ENCODE results near the gene GOLGB1.

Gene GOLGB1

DNA sequence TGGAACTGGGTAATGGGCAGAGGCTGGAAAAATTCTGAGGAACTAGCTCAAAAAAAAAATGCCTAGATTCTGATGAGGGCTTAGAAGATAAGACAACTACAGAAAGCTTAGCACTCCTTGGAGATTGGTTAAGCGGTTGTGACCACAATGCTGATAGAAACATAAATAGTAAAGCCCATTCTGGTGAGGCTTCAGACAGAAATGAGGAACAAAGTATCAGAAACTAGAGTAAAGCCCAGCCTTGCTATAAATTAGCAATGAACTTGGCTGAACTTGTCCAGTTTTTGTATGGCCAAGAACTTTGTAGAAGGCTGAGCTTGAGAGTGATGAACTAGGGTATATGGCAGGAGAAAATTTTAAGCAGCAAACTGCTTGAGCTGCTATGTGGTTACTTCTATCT lies 25.4 kb downstream of the GOLGB1 start:
- ATAC-seq, result no peak
- TF ChIP-seq ISL1 (CRISPR knock-in tag; IDR thresholded peaks at IDR 0.05) (no peak), ZNF70 (CRISPR knock-in tag; IDR thresholded peaks at IDR 0.05) (no peak), ZNF8 (CRISPR knock-in tag; IDR thresholded peaks at IDR 0.05) (no peak), ZFP30 (CRISPR knock-in tag; IDR thresholded peaks at IDR 0.05) (no peak), ZC3H10 (CRISPR knock-in tag; IDR thresholded peaks at IDR 0.05) (no peak), OSR1 (CRISPR knock-in tag; IDR thresholded peaks at IDR 0.05) (no peak), ARNTL (CRISPR knock-in tag; IDR thresholded peaks at IDR 0.05; ENCODE audit: borderline replicate concordance, low read depth) (no peak), PPARA (CRISPR knock-in tag; IDR thresholded peaks at IDR 0.05; ENCODE audit: borderline replicate concordance) (no peak), ZFP3 (CRISPR knock-in tag; IDR thresholded peaks at IDR 0.05) (no peak), GLIS3 (CRISPR knock-in tag; IDR thresholded peaks at IDR 0.05) (no peak), RARB (CRISPR knock-in tag; IDR thresholded peaks at IDR 0.05) (no peak), SNAI2 (CRISPR knock-in tag; IDR thresholded peaks at IDR 0.05) (no peak), BACH2 (CRISPR knock-in tag; IDR thresholded peaks at IDR 0.05; ENCODE audit: borderline replicate concordance) (no peak), ESRRG (CRISPR knock-in tag; IDR thresholded peaks at IDR 0.05) (no peak), ZNF565 (CRISPR knock-in tag; conservative IDR thresholded peaks at IDR 0.05; ENCODE audit: low read depth) (no peak)
- TF ChIP-seq, protein P1, sequence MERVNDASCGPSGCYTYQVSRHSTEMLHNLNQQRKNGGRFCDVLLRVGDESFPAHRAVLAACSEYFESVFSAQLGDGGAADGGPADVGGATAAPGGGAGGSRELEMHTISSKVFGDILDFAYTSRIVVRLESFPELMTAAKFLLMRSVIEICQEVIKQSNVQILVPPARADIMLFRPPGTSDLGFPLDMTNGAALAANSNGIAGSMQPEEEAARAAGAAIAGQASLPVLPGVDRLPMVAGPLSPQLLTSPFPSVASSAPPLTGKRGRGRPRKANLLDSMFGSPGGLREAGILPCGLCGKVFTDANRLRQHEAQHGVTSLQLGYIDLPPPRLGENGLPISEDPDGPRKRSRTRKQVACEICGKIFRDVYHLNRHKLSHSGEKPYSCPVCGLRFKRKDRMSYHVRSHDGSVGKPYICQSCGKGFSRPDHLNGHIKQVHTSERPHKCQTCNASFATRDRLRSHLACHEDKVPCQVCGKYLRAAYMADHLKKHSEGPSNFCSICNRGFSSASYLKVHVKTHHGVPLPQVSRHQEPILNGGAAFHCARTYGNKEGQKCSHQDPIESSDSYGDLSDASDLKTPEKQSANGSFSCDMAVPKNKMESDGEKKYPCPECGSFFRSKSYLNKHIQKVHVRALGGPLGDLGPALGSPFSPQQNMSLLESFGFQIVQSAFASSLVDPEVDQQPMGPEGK (CRISPR knock-in tag; IDR thresholded peaks at IDR 0.05; ENCODE audit: borderline replicate concordance), result no peak
- TF ChIP-seq, protein P2, sequence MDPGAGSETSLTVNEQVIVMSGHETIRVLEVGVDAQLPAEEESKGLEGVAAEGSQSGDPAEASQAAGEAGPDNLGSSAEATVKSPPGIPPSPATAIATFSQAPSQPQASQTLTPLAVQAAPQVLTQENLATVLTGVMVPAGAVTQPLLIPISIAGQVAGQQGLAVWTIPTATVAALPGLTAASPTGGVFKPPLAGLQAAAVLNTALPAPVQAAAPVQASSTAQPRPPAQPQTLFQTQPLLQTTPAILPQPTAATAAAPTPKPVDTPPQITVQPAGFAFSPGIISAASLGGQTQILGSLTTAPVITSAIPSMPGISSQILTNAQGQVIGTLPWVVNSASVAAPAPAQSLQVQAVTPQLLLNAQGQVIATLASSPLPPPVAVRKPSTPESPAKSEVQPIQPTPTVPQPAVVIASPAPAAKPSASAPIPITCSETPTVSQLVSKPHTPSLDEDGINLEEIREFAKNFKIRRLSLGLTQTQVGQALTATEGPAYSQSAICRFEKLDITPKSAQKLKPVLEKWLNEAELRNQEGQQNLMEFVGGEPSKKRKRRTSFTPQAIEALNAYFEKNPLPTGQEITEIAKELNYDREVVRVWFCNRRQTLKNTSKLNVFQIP (CRISPR knock-in tag; IDR thresholded peaks at IDR 0.05; ENCODE audit: borderline replicate concordance, low read depth), result no peak
- TF ChIP-seq, protein P3, sequence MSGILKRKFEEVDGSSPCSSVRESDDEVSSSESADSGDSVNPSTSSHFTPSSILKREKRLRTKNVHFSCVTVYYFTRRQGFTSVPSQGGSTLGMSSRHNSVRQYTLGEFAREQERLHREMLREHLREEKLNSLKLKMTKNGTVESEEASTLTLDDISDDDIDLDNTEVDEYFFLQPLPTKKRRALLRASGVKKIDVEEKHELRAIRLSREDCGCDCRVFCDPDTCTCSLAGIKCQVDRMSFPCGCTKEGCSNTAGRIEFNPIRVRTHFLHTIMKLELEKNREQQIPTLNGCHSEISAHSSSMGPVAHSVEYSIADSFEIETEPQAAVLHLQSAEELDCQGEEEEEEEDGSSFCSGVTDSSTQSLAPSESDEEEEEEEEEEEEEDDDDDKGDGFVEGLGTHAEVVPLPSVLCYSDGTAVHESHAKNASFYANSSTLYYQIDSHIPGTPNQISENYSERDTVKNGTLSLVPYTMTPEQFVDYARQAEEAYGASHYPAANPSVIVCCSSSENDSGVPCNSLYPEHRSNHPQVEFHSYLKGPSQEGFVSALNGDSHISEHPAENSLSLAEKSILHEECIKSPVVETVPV (CRISPR knock-in tag; IDR thresholded peaks at IDR 0.05), result no peak
- TF ChIP-seq, protein P4, sequence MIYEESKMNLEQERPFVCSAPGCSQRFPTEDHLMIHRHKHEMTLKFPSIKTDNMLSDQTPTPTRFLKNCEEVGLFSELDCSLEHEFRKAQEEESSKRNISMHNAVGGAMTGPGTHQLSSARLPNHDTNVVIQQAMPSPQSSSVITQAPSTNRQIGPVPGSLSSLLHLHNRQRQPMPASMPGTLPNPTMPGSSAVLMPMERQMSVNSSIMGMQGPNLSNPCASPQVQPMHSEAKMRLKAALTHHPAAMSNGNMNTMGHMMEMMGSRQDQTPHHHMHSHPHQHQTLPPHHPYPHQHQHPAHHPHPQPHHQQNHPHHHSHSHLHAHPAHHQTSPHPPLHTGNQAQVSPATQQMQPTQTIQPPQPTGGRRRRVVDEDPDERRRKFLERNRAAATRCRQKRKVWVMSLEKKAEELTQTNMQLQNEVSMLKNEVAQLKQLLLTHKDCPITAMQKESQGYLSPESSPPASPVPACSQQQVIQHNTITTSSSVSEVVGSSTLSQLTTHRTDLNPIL (CRISPR knock-in tag; IDR thresholded peaks at IDR 0.05; ENCODE audit: low read depth), result no peak
- TF ChIP-seq, protein P5, sequence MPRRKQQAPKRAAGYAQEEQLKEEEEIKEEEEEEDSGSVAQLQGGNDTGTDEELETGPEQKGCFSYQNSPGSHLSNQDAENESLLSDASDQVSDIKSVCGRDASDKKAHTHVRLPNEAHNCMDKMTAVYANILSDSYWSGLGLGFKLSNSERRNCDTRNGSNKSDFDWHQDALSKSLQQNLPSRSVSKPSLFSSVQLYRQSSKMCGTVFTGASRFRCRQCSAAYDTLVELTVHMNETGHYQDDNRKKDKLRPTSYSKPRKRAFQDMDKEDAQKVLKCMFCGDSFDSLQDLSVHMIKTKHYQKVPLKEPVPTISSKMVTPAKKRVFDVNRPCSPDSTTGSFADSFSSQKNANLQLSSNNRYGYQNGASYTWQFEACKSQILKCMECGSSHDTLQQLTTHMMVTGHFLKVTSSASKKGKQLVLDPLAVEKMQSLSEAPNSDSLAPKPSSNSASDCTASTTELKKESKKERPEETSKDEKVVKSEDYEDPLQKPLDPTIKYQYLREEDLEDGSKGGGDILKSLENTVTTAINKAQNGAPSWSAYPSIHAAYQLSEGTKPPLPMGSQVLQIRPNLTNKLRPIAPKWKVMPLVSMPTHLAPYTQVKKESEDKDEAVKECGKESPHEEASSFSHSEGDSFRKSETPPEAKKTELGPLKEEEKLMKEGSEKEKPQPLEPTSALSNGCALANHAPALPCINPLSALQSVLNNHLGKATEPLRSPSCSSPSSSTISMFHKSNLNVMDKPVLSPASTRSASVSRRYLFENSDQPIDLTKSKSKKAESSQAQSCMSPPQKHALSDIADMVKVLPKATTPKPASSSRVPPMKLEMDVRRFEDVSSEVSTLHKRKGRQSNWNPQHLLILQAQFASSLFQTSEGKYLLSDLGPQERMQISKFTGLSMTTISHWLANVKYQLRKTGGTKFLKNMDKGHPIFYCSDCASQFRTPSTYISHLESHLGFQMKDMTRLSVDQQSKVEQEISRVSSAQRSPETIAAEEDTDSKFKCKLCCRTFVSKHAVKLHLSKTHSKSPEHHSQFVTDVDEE (CRISPR knock-in tag; IDR thresholded peaks at IDR 0.05), result no peak

DNA sequence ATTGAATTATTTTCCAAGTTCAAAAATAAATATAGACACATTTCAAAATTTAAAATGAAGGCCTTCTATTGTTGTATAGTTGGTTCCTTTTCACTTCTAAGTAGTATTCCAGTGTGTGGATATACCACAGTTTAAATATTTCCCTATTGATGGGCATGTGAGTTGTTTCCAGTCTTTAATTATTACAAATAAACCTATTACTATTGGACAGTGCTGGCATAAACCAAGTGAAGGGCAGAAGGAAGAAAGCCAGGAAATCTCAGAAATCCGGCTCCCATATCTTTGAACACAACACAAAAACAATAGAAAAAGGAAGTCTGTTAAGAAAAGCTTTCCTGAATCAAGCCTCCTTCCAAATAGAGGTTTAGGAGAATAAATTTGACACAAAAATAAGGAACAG lies 26.1 kb downstream of the GOLGB1 start:
- TF ChIP-seq ZNF8 (CRISPR knock-in tag; IDR thresholded peaks at IDR 0.05) (peak; percentile 89), OSR1 (CRISPR knock-in tag; IDR thresholded peaks at IDR 0.05) (no peak), TOX (CRISPR knock-in tag; IDR thresholded peaks at IDR 0.05; ENCODE audit: borderline replicate concordance) (no peak), ZFP30 (CRISPR knock-in tag; IDR thresholded peaks at IDR 0.05) (no peak), ARNTL (CRISPR knock-in tag; IDR thresholded peaks at IDR 0.05; ENCODE audit: borderline replicate concordance, low read depth) (no peak)
- TF ChIP-seq, protein P3 (CRISPR knock-in tag; IDR thresholded peaks at IDR 0.05), result no peak
- ATAC-seq, result no peak
